Right renal cortex interstitium (tissue), 3 donors: ENCODE data around the gene MSH3. TPM values are rescaled to one million over a fixed set of nuclear protein-coding genes. Genes with fewer than 3 reads are reported as not detected.

Experiments
- DNase-seq, 3 donors: peaks; one replicate each; pipeline ENCODE4 v3.0.0-alpha.2; 2013; ENCODE audit warnings: low read depth in 3 of 3, low spot score in 2 of 3
- polyA plus RNA-seq, 3 donors: library from polyadenylated mRNA; unstranded; fragments of 120-200 nt; gene quantifications; one replicate each; pipeline ENCODE4 v1.2.1, GENCODE V29; 2013; ENCODE audit not compliant: insufficient read length in 3 of 3

MSH3 gene
- 10 to 100 TPM; 20.6 to 26.3 (median 21.4) TPM for polyA plus RNA-seq

- peak; percentile 61 to 81 (median 70) for DNase-seq
These were observed at the start of gene MSH3, which contains the start of gene DHFR for GRCh38 chr5:80654391-80655230. Gene MSH3 (plus strand): TSS chr5:80654652. CDS start chr5:80654728, 76 bp downstream. Gene DHFR (minus strand): TSS chr5:80654983. CDS start chr5:80654489, 494 bp downstream.

- DNase-seq = no peak
These were observed 47.1 kb upstream of the MSH3 start for GRCh38 chr5:80607343-80607742.

DNA sequence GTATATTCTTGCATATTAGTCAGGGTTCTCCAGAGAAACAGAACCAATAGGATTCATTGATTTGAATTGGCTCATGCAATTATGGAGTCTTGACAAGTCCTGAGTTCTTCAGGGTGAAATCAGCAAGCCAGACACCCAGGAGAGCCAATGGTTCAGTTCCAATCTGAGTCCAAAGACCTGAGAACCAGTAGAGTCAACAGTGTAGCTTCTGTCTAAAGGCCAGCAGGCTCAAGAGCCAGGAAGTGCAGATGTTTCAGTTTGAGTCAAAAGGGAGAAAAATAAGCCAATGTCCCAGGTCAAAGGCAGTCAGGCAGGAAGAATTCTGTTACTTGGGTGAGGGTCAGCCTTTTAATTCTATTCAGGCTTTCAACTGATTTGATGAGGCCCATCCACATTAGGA is 46.6 kb upstream of the MSH3 start:
- no peak for DNase-seq

DNA sequence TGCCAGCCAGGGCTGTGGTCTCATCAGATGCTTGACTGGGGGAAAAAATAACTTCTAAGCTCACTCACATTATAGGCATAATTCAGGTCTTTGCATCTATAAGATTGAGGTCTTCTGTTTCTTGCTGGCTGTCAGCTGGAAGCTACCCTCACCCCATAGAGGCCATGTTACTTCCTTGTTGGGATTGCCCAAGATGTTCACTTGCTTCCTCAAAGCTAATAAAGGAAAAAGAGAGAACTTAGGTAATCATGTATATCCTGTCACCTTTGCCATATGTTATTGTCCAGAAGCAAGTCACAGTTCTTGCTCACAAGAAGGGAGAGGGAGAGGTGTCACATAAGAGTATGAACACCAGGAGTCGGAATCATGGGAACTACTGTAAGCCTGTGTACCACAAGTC is 45.7 kb upstream of the MSH3 start:
- no peak for DNase-seq

- DNase-seq = no peak
These were observed 44.8 kb upstream of the MSH3 start for GRCh38 chr5:80609692-80610091.

DNA sequence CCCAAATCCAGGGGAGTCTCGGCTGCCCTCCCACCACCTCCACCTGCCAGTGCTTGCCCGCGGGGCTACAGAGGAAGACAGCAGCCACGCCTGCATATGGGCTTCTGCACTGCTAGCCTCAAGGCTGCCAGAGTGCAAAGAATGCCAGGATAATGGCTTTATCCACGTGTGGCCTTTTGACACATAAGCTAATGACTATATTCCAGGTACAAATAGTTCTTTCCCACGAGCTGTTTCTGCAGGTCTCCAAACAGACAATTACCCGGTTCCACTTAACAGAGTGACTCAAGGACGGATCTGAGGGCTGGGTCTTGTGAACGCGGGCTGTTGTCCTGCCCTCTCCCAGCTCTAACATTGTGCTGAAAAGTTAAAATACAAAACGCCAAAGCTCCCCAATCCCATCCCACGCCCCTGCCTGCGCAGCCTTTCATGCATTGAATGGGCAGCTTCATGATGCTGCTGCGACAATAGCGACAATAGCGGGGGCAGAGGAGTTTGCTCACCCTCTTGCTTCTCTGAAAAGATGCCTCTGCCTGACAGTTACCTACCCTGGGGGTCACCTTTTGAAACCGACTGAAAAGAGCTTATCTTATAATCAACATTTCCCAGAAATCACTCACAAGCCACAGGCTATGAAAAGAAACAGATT is 39.1 kb upstream of the MSH3 start:
- DNase-seq = no peak

DNA sequence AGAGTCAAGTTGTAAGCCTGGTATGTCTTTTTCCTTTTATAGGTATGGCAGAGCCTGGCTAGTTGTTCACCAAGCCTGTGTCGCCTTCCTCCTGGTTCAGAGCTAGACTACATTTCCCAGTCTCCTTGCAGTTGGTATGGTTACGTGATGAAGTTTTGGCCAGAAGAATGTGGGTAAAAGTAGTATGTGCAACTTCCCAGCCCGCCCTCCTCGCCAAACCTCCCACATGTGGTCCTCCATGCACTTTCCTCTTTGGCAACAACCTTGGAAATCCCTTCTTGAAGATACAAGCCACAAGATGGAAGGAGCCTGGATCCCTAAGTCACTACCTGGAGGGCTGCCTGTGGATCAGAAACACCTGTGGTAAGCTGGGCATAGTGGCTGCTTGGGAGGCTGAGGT is 36.0 kb upstream of the MSH3 start:
- no peak for DNase-seq

DNA sequence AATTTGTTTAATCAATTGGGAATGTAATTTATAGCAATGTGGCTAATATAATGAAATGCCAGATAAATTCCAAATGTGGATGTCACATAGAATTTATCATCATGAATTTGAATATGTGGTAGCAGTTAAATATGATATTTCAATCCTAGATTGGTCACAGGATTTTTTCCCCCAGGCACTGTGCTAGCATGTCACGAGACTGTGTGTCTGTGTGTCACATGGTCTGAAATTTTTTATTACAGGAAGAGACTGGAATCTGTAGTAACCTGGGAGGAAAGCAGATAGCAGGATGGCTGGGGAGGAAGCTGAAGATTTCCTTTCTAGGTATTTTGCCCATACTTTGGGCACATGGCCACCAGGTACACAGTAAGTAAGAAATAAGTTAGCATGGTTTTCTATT is 35.4 kb upstream of the MSH3 start:
- DNase-seq = no peak

- DNase-seq = no peak
These were observed 34.2 kb upstream of the MSH3 start for GRCh38 chr5:80620211-80620610.

- no peak for DNase-seq
These were observed 31.7 kb upstream of the MSH3 start for GRCh38 chr5:80622756-80623155.

- no peak for DNase-seq
These were observed 30.5 kb upstream of the MSH3 start for GRCh38 chr5:80623999-80624398.

GRCh38 chr5:80625230-80625629 is 29.2 kb upstream of the MSH3 start:
- no peak for DNase-seq

- no peak for DNase-seq
These were observed 25.2 kb upstream of the MSH3 start for GRCh38 chr5:80629281-80629680.

GRCh38 chr5:80631278-80632259 is 22.9 kb upstream of the MSH3 start:
- no peak for DNase-seq

GRCh38 chr5:80632700-80633099 is 21.8 kb upstream of the MSH3 start:
- no peak for DNase-seq

GRCh38 chr5:80634193-80634592 is 20.3 kb upstream of the MSH3 start:
- no peak for DNase-seq

GRCh38 chr5:80641353-80641752 is 13.1 kb upstream of the MSH3 start:
- no peak for DNase-seq

- no peak for DNase-seq
These were observed 9.6 kb upstream of the MSH3 start for GRCh38 chr5:80644900-80645299.

DNA sequence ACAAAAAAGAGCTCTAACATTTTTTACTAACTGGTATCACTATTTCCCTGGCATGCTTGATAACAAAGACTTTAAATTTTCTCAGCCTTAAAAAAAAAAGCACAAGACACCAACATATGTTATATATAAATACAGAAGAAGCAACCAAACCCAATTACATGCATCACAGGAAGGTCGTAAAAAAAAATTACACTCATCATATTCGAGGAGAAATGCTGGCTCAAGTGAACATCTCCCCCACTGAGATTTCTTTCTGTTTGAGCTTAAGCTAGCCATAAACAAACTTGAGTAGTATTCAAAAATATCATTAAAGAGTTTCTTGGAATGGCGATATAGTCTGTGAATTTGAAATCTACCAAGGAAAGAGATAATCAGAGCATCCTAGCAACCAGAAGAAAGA is 7.5 kb upstream of the MSH3 start:
- no peak for DNase-seq

DNA sequence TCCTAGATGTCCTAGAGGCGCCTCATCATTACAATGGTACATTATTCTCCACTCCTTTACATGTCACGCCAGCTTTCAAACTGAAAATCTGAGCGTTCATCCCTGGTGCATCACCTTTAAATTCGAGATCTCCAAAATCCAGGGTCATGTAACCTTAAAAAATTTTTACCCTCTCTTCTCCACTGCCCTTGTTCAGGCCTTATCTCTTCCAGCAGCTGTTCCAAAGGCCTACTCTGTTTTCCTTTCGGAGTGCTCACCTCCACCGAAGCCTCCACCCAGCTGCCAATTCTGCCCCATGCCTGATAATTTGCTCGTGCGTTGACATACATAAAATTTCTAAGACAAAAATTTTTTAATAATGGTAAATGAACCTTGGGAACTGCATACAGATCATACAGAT is 950 bp upstream of the MSH3 start:
- no peak for DNase-seq

DNA sequence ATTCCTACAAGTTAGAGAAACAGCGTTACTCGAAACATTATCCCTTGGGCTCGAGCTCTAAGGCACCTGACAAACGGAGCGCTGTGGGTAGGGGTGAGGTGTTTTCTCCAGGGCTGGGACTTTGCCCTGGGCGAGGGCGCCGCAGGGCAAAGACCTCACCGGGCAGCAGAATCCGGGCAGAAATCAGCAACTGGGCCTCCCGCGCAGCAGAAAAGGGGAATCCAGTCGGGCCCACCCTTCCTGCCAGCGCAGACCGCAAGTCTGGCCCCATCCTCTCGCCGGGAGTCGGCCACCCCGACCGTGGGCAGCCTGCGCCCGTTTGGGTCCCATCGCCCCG is 430 bp upstream of the MSH3 start:
- no peak for DNase-seq
